Keratinocyte (primary cell): ENCODE measurements around the gene OGDHL.

ENCODE experiments used
- EZH2 ChIP-seq: IDR thresholded peaks from one replicate; pipeline ENCODE4 v1.6.1; 2012; ENCODE audit warnings: inconsistent platforms, mild to moderate bottlenecking, low read length, moderate library complexity
- TF ChIP-seq, protein P1 (sequence below), 3 experiments: IDR thresholded peaks in 1 of 3; conservative IDR thresholded peaks in 1 of 3; optimal IDR thresholded peaks in 1 of 3; 2 replicates in 2 of 3; 3 replicates in 1 of 3; pipeline versions ENCODE3 to v1.5.1; 2011; ENCODE audit warnings: low read length in 3 of 3, mild to moderate bottlenecking in 3 of 3, moderate library complexity in 2 of 3, control low read depth in 1 of 3, inconsistent platforms in 1 of 3; ENCODE audit not compliant: insufficient read depth in 2 of 3; ENCODE audit errors: extremely low read depth in 1 of 3

DNA sequence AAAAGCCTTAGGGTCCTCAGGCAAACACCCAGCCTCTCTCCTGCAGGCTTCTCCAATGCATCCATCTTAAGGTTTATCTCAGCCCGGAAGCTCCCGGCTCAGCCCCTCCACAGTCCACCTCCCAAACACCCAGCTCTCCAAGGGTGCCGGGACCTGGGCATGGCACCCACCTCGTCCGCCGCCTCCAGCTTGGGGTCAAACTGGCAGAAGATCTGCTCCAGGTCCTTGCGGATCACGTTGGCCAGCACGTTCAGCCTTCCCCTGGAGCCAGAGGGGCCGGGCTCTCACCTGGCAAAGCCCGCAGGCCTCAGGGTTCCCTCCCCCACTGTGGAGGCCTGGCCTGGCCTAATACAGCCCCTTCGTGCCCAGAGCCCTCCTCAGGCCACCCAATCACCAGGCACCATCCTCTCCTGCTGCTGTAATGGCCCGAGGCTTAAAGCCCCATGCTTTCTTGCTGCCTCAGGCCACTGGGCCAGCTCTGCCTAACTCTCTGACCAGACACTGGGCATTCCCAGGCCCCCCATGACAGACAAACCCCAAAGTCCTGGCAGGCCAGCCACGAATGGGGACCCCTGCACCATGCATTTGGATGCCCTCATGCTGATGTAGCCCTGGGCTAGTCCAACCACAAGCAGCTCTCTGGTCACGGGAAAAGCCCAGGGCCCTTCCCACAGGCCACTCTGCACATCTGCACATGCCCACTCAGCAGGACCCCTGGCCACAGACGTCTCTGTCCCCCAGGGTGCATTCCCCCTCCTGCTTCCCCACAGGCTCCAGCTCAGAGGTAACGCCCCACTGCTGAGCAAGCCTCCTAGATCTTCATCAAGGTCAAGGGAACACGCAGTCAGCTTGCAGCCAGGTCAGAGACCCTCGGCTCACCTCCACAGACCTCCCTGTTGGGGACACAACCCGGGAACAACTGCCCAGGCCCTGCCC, 12.3 kb downstream of the OGDHL start:
- TF ChIP-seq, protein P1, sequence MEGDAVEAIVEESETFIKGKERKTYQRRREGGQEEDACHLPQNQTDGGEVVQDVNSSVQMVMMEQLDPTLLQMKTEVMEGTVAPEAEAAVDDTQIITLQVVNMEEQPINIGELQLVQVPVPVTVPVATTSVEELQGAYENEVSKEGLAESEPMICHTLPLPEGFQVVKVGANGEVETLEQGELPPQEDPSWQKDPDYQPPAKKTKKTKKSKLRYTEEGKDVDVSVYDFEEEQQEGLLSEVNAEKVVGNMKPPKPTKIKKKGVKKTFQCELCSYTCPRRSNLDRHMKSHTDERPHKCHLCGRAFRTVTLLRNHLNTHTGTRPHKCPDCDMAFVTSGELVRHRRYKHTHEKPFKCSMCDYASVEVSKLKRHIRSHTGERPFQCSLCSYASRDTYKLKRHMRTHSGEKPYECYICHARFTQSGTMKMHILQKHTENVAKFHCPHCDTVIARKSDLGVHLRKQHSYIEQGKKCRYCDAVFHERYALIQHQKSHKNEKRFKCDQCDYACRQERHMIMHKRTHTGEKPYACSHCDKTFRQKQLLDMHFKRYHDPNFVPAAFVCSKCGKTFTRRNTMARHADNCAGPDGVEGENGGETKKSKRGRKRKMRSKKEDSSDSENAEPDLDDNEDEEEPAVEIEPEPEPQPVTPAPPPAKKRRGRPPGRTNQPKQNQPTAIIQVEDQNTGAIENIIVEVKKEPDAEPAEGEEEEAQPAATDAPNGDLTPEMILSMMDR (optimal IDR thresholded peaks at IDR 0.05 in 1 of 3, IDR thresholded peaks at IDR 0.05 in 1 of 3, conservative IDR thresholded peaks at IDR 0.05 in 1 of 3; ENCODE audit: extremely low read depth in 1 of 3, insufficient read depth in 2 of 3, low read length in 3 of 3), result no peak
- no peak for TF ChIP-seq EZH2
